HepG2 (cell line): ENCODE data around the gene CLBA1. TPM values are rescaled to one million over a fixed set of nuclear protein-coding genes. Genes with fewer than 3 reads are reported as not detected.

Experiments
- ARNT ChIP-seq: fragments of 450-650 bp; IDR thresholded peaks from 2 replicates; pipeline ENCODE4 v1.6.1; 2017
- CCDC6 ChIP-seq: sonication (generic); formaldehyde crosslinking; IDR thresholded peaks from 2 replicates; pipeline ENCODE4 v1.8.1; 2022; ENCODE audit warnings: mild to moderate bottlenecking, missing genetic modification reagents, moderate library complexity
- FLYWCH1 ChIP-seq: sonication (generic); formaldehyde crosslinking; IDR thresholded peaks from 2 replicates; pipeline ENCODE4 v1.8.1; 2023; ENCODE audit warnings: mild to moderate bottlenecking, missing genetic modification reagents
- KLF6 ChIP-seq: IDR thresholded peaks from 2 replicates; pipeline ENCODE4 v1.8.0; 2016; ENCODE audit warnings: missing biosample characterization, missing genetic modification reagents
- MZF1 ChIP-seq: sonication (generic); formaldehyde crosslinking; IDR thresholded peaks from 2 replicates; pipeline ENCODE4 v1.8.1; 2023; ENCODE audit warnings: mild to moderate bottlenecking, missing genetic modification reagents, borderline replicate concordance
- NR1H2 ChIP-seq: sonication (generic); formaldehyde crosslinking; IDR thresholded peaks from 2 replicates; pipeline ENCODE4 v1.8.1; 2022; ENCODE audit warnings: low read depth, missing genetic modification reagents, borderline replicate concordance
- NRL ChIP-seq: sonication (generic); formaldehyde crosslinking; IDR thresholded peaks from 2 replicates; pipeline ENCODE4 v1.5.0; 2020; ENCODE audit warnings: missing genetic modification reagents, mild to moderate bottlenecking, moderate library complexity, borderline replicate concordance
- SRSF1 ChIP-seq: fragments of 200-400 bp; formaldehyde crosslinking; optimal IDR thresholded peaks from 2 replicates; pipeline ENCODE3; 2017; ENCODE audit warnings: mild to moderate bottlenecking, low read depth, low read length, moderate library complexity
- TBX2 ChIP-seq: sonication (generic); formaldehyde crosslinking; IDR thresholded peaks from 2 replicates; pipeline ENCODE4 v1.5.0; 2020; ENCODE audit warnings: missing genetic modification reagents, mild to moderate bottlenecking, borderline replicate concordance
- U2AF1 ChIP-seq: fragments of 200-400 bp; formaldehyde crosslinking; optimal IDR thresholded peaks from 2 replicates; pipeline ENCODE3; 2017; ENCODE audit warnings: mild to moderate bottlenecking, low read depth, low read length
- ZNF350 ChIP-seq: sonication (generic); formaldehyde crosslinking; IDR thresholded peaks from 2 replicates; pipeline ENCODE4 v1.4.0; 2020; ENCODE audit warnings: mild to moderate bottlenecking, low read depth, missing genetic modification reagents, borderline replicate concordance
- ZNF496 ChIP-seq: sonication (generic); formaldehyde crosslinking; IDR thresholded peaks from 2 replicates; pipeline ENCODE4 v1.8.1; 2023; ENCODE audit warnings: mild to moderate bottlenecking, moderate library complexity, missing genetic modification reagents; ENCODE audit not compliant: insufficient replicate concordance
- ZNF547 ChIP-seq: sonication (generic); formaldehyde crosslinking; IDR thresholded peaks from 2 replicates; pipeline ENCODE4 v1.5.1; 2020; ENCODE audit warnings: mild to moderate bottlenecking, missing genetic modification reagents
- ZNF761 ChIP-seq: sonication (generic); formaldehyde crosslinking; conservative IDR thresholded peaks from 2 replicates; pipeline ENCODE4 v1.4.0; 2020; ENCODE audit warnings: mild to moderate bottlenecking, missing genetic modification reagents
- ZSCAN20 ChIP-seq: sonication (generic); formaldehyde crosslinking; IDR thresholded peaks from 2 replicates; pipeline ENCODE4 v1.4.0; 2020; ENCODE audit warnings: missing genetic modification reagents, mild to moderate bottlenecking, borderline replicate concordance
- polyA plus RNA-seq, 8 experiments: library from polyadenylated mRNA; depleted of rRNA in 3 of 8; stranded (reverse) in 7 of 8; unstranded in 1 of 8; fragments of >200 nt; fragmentation: Illumina TruSeq in 4 of 8; extraction: Trizol in 4 of 8; gene quantifications; 2 replicates each; pipeline versions ENCODE4 v1.2.1 to v1.2.3, GENCODE V29; 2011 to 2016; ENCODE audit warnings: low read depth in 4 of 8, missing spikeins in 1 of 8, mixed read lengths in 1 of 8; ENCODE audit not compliant: insufficient read depth in 1 of 8
- total RNA-seq, 5 experiments: library from RNA; depleted of rRNA; stranded (reverse); fragments of >200 nt; fragmentation: Illumina TruSeq; extraction: Trizol; gene quantifications; 2 replicates each; pipeline ENCODE4 v1.2.3, GENCODE V29; 2016; ENCODE audit warnings: low read depth in 1 of 5
- TF ChIP-seq, protein P1 (sequence below): sonication (generic); formaldehyde crosslinking; conservative IDR thresholded peaks from 2 replicates; pipeline ENCODE4 v1.4.0; 2020; ENCODE audit warnings: missing genetic modification reagents
- TF ChIP-seq, protein P2 (sequence below): sonication (generic); formaldehyde crosslinking; IDR thresholded peaks from 2 replicates; pipeline ENCODE4 v1.8.0; 2022; ENCODE audit warnings: missing genetic modification reagents, low read depth, mild to moderate bottlenecking, borderline replicate concordance
- TF ChIP-seq, protein P3 (sequence below): sonication (generic); formaldehyde crosslinking; IDR thresholded peaks from 2 replicates; pipeline ENCODE4 v1.4.0; 2020; ENCODE audit warnings: missing genetic modification reagents

The CLBA1 gene
- total and polyA plus RNA-seq, 2 of the 13 experiments (the other 11 are each of a cell fraction or from before 2014, with no cell fraction given): 1.2 to 1.4 TPM

DNA sequence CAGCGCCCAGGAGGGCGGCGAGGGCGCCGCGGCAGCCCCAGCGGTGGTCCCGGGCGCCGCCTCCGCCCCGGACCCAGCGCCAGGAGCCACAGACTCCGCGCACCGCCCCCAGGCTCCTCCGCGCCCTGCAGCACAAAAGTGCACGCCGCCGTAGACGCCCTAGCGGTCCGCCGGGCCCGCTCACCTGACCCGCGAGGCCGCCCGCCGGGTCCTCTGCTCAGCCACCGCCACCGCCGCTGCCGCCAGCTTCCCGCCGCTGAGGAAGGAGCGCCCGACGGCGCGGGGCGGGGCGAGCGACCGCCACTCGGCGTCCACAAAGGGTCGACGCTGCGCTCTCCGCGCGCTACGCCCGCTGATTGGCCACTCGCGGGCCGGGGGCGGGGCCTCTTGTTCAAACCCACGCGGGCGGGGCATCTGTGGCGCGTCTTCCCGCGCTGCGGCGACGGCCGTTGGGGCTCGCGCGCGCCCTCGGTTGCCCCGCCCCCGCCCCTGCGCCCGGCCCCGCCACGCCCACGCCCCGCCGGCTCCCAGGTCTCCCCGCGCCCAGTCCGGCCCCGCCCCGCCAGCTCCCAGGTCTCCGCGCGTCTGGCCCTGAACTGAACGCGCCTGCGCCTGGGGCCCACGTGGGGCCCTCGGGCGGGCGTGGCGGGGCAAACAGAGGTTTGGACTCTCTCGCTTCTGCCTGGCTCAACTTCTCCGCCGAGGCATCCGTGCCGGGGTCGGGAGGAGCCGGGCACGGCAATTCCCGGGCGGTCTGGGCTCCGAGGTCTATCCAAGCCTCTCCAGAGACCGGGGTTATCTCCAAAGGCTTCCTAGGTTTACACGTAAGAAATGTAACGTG, 35.4 kb downstream of the CLBA1 start, which contains the start of gene CDCA4 (continued):
- peak; percentile 46 for TF ChIP-seq U2AF1
- TF ChIP-seq ARNT: no peak
- no peak for TF ChIP-seq ZNF496 (CRISPR knock-in tag)
- TF ChIP-seq, protein P1, sequence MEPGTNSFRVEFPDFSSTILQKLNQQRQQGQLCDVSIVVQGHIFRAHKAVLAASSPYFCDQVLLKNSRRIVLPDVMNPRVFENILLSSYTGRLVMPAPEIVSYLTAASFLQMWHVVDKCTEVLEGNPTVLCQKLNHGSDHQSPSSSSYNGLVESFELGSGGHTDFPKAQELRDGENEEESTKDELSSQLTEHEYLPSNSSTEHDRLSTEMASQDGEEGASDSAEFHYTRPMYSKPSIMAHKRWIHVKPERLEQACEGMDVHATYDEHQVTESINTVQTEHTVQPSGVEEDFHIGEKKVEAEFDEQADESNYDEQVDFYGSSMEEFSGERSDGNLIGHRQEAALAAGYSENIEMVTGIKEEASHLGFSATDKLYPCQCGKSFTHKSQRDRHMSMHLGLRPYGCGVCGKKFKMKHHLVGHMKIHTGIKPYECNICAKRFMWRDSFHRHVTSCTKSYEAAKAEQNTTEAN (CRISPR knock-in tag): no peak; the same call in 1 of the 2 replicates
- TF ChIP-seq, protein P2, sequence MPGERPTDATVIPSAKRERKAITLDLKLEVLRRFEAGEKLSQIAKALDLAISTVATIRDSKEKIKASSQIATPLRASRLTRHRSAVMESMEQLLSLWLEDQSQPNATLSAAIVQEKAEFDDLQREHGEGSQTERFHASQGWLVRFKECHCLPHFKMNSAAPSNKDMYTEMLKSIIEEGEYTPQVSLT (CRISPR knock-in tag): no peak
- no peak for TF ChIP-seq MZF1 (CRISPR knock-in tag)
- TF ChIP-seq, protein P3, sequence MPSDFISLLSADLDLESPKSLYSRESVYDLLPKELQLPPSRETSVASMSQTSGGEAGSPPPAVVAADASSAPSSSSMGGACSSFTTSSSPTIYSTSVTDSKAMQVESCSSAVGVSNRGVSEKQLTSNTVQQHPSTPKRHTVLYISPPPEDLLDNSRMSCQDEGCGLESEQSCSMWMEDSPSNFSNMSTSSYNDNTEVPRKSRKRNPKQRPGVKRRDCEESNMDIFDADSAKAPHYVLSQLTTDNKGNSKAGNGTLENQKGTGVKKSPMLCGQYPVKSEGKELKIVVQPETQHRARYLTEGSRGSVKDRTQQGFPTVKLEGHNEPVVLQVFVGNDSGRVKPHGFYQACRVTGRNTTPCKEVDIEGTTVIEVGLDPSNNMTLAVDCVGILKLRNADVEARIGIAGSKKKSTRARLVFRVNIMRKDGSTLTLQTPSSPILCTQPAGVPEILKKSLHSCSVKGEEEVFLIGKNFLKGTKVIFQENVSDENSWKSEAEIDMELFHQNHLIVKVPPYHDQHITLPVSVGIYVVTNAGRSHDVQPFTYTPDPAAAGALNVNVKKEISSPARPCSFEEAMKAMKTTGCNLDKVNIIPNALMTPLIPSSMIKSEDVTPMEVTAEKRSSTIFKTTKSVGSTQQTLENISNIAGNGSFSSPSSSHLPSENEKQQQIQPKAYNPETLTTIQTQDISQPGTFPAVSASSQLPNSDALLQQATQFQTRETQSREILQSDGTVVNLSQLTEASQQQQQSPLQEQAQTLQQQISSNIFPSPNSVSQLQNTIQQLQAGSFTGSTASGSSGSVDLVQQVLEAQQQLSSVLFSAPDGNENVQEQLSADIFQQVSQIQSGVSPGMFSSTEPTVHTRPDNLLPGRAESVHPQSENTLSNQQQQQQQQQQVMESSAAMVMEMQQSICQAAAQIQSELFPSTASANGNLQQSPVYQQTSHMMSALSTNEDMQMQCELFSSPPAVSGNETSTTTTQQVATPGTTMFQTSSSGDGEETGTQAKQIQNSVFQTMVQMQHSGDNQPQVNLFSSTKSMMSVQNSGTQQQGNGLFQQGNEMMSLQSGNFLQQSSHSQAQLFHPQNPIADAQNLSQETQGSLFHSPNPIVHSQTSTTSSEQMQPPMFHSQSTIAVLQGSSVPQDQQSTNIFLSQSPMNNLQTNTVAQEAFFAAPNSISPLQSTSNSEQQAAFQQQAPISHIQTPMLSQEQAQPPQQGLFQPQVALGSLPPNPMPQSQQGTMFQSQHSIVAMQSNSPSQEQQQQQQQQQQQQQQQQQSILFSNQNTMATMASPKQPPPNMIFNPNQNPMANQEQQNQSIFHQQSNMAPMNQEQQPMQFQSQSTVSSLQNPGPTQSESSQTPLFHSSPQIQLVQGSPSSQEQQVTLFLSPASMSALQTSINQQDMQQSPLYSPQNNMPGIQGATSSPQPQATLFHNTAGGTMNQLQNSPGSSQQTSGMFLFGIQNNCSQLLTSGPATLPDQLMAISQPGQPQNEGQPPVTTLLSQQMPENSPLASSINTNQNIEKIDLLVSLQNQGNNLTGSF (CRISPR knock-in tag): no peak
- TF ChIP-seq SRSF1: peak; percentile 32
- peak; percentile 82 for TF ChIP-seq CCDC6 (CRISPR knock-in tag)
- TF ChIP-seq NRL (CRISPR knock-in tag): peak; percentile 33; the same call in 1 of the 2 replicates
- peak; percentile 47; the same call in 1 of the 2 replicates for TF ChIP-seq TBX2 (CRISPR knock-in tag)
- TF ChIP-seq KLF6 (CRISPR knock-in tag): peak; percentile 68
- no peak; the same call in 1 of the 2 replicates for TF ChIP-seq ZNF547 (CRISPR knock-in tag)
- TF ChIP-seq ZNF761 (CRISPR knock-in tag): no peak; the same call in 1 of the 2 replicates
- peak; percentile 29; the same call in 1 of the 2 replicates for TF ChIP-seq ZSCAN20 (CRISPR knock-in tag)
- 0 out of 2 replicates have a peak, but pooled peaks have one; percentile 27 for TF ChIP-seq NR1H2
- 0 out of 2 replicates have a peak, but pooled peaks have one; percentile 52 for TF ChIP-seq ZNF350 (CRISPR knock-in tag)
- no peak for TF ChIP-seq FLYWCH1 (CRISPR knock-in tag)
